Psoas muscle (tissue), 8 donors: ENCODE measurements around the gene QSOX1. TPM values are rescaled to one million over a fixed set of nuclear protein-coding genes. Genes with fewer than 3 reads are reported as not detected.

Experiments used
- ATAC-seq, 4 donors: fragments of 200-7000 bp; cut with Tn5 transposase; one replicate each; pipeline ENCODE4 v1.9.1; 2020; ENCODE audit warnings: moderate library complexity in 3 of 4, mild to moderate bottlenecking in 2 of 4
- DNase-seq, 2 donors: peaks; one replicate each; pipeline ENCODE4 v3.0.0-alpha.2; 2020
- H3K27ac ChIP-seq: fragments of 200-600 bp; one replicate; pipeline ENCODE4 v1.8.0; 2022
- H3K27me3 ChIP-seq, 3 donors: fragments of 200-600 bp in 1 of 3; one replicate each; pipeline versions ENCODE4 v1.6.1 to v1.8.0; 2013 to 2022; ENCODE audit warnings: low read length in 2 of 3, mild to moderate bottlenecking in 2 of 3, moderate library complexity in 1 of 3; ENCODE audit not compliant: insufficient read depth in 3 of 3
- H3K36me3 ChIP-seq, 2 donors: fragments of 200-600 bp in 1 of 2; one replicate each; pipeline versions ENCODE4 v1.6.1 to v1.8.0; 2013 to 2022; ENCODE audit warnings: low read depth in 1 of 2, mild to moderate bottlenecking in 1 of 2, moderate library complexity in 1 of 2; ENCODE audit not compliant: insufficient read depth in 1 of 2
- H3K4me1 ChIP-seq: fragments of 200-600 bp; one replicate; pipeline ENCODE4 v1.8.0; 2022
- H3K4me3 ChIP-seq: fragments of 200-600 bp; one replicate; pipeline ENCODE4 v1.8.0; 2022; ENCODE audit warnings: mild to moderate bottlenecking
- H3K9me3 ChIP-seq: fragments of 200-600 bp; one replicate; pipeline ENCODE4 v1.8.0; 2022
- WGBS, 3 donors: extraction: QIAGEN DNeasy Blood & Tissue Kit; methylation state at CpG; one replicate each; pipeline versions ENCODE4 v1.1.6 to v1.1.7; 2013; 5-methylcytosine and 5-hydroxymethylcytosine counted together
- intact Hi-C, 2 donors: fragments of 100-400 bp; cut with DNase I; formaldehyde crosslinking; loops; one replicate each; pipeline versions ENCODE4 v1.11.0 to v1.14.2; 2022
- polyA plus RNA-seq, 3 donors: library from polyadenylated mRNA; stranded (reverse); fragments of 200-250 nt; gene quantifications; one replicate each; pipeline ENCODE4 v1.2.3, GENCODE V29; 2013
- total RNA-seq, 4 donors: library from RNA; stranded (reverse); fragmentation: NEBNext Ultra II Directional in 2 of 4; extraction: Animal tissue kit (Norgen Biotek cat#: 25700) in 2 of 4; gene quantifications; one replicate each; pipeline versions ENCODE4 v1.2.1 to v1.2.4, GENCODE V29; 2021 to 2023
- TF ChIP-seq, protein P1 (sequence below): fragments of 200-600 bp; IDR thresholded peaks from one replicate; pipeline ENCODE4 v1.8.0; 2022; ENCODE audit warnings: antibody characterized with exemption
- donor health status: healthy with polysubstance abuse.
- donor health status: DM: no; HTN: no; CAD: no; lungs with moderate emphysema.
- donor health status: Bipolar disorder and iron deficiency.
- donor health status: healthy.
- donor health status: DM: yes; HTN: yes; CAD: no.
- donor health status: DM: no; HTN: no; CAD: no.
- donor health status: DM: no; HTN: no; CAD: no.
- donor health status: DM: yes; HTN: yes; CAD: no.

Gene QSOX1
- total and polyA plus RNA-seq, 7 donors: 21.5 to 159 (median 41.3) TPM

DNA sequence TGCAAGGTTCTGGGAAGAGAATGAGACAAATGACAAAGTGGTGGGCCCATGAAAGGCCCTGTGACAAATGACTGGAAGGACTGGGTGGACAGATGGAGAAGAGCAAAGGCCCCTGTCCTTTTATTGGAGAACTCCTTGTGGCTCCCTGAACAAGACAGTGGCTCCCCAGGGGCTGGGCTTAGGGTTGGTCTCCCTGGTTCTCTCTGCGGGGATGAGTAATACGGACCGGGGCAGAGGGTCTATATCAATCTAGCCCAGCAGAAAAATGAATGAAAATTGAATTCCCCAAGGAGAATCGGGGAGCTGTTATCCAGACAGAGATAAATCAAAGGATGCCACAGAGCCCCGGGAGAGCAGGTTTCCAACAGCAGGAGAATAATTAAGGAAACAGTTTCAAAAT lies 70.2 kb downstream of the QSOX1 start:
- ATAC-seq (no peak), DNase-seq (no peak)
- TF ChIP-seq, protein P1, sequence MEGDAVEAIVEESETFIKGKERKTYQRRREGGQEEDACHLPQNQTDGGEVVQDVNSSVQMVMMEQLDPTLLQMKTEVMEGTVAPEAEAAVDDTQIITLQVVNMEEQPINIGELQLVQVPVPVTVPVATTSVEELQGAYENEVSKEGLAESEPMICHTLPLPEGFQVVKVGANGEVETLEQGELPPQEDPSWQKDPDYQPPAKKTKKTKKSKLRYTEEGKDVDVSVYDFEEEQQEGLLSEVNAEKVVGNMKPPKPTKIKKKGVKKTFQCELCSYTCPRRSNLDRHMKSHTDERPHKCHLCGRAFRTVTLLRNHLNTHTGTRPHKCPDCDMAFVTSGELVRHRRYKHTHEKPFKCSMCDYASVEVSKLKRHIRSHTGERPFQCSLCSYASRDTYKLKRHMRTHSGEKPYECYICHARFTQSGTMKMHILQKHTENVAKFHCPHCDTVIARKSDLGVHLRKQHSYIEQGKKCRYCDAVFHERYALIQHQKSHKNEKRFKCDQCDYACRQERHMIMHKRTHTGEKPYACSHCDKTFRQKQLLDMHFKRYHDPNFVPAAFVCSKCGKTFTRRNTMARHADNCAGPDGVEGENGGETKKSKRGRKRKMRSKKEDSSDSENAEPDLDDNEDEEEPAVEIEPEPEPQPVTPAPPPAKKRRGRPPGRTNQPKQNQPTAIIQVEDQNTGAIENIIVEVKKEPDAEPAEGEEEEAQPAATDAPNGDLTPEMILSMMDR: no peak
- H3K4me1 ChIP-seq: peaks cover 6% of the 10 kb centered on the region
- peaks cover 5 to 60% (median 21%) of the 10 kb centered on the region in 3 donors for H3K27me3 ChIP-seq
- H3K27ac ChIP-seq: no peak overlapping the region
- H3K4me3 ChIP-seq: no peak overlapping the region
- intact Hi-C loops: no loop called here
- H3K9me3 ChIP-seq: no peaks in the 10 kb centered on the region
- WGBS, 3 donors: 61 to 69% (median 66%) methylated on average over 5 of the region's 5 CpGs
- H3K36me3 ChIP-seq: no peaks in the 10 kb centered on the region

DNA sequence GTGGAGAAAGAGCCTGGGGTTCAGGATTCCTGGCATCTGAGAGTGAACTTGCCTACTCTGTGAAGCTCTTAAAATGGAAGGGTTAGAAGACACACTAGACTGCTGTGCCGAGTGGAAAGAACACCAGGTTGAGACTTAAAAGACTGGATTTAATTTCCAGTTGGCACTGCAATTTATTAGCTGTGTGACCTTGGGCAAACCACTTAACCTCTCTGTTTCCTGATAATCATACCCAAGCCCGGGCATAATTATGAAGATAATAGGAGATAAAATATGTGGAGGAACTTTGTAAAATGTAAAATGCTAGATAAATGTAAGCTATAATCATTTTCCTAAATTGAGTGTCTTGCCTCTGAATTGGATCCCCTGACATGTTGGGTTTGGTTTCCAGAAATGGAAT lies 70.7 kb downstream of the QSOX1 start:
- TF ChIP-seq, protein P1: no peak
- ATAC-seq (no peak), DNase-seq (no peak)
- Histone ChIP-seq H3K4me3 (no peak overlapping the region), H3K9me3 (no peaks in the 10 kb centered on the region), H3K4me1 (peaks cover 11% of the 10 kb centered on the region), H3K27me3 (peaks cover 5 to 65% (median 21%) of the 10 kb centered on the region in 3 donors), H3K36me3 (no peaks in the 10 kb centered on the region), H3K27ac (no peak overlapping the region)
- intact Hi-C loops: no loop called here
- WGBS, 3 donors: 55 to 70% (median 68%) methylated on average over 2 of the region's 2 CpGs

DNA sequence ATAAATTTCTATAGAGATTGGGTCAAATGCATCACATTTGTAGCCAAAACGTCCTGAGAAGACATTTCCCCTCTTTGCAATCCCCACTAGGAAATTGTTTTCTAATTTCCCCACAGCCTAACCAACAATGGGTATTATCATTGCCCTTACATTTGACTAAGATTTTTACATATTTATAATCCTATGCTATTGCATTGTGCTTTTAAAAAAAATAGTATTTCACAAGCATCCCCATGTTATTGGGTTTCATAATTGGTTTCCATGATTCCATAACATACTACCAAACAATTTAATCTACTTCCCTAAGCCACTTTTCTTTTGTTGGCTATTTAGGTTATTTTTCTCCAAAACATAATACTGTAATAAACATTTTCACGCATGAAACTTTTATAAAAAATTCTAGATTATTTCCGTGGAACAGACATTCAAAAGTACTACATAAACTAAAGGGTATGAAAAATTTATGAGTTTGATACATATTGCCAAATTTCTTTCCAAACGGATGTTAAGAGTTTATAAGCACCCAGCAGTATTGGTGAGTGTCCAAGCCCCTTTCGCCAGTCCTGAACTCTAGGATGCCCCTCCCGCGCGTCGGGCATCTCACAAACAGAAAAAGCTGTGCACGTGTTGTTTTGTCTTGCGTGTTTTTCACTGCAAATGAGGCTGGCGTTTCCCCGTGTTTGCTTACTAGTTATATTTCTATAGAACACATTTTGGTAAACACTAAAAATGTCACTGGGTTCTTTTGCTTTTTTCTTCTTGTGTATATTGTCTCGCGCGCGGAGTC lies 73.4 kb downstream of the QSOX1 start:
- no peaks in the 10 kb centered on the region for H3K36me3 ChIP-seq
- peaks cover 5 to 92% (median 40%) of the 10 kb centered on the region in 3 donors for H3K27me3 ChIP-seq
- DNase-seq: no peak
- 22 to 24% (median 24%) methylated on average over 17 of the region's 17 CpGs for WGBS, 3 donors
- H3K4me1 ChIP-seq: peaks cover 25% of the 10 kb centered on the region
- intact Hi-C loops: no loop called here
- no peak overlapping the region for H3K27ac ChIP-seq
- no peak overlapping the region for H3K4me3 ChIP-seq
- no peak for ATAC-seq
- TF ChIP-seq, protein P1: no peak
- no peaks in the 10 kb centered on the region for H3K9me3 ChIP-seq

DNA sequence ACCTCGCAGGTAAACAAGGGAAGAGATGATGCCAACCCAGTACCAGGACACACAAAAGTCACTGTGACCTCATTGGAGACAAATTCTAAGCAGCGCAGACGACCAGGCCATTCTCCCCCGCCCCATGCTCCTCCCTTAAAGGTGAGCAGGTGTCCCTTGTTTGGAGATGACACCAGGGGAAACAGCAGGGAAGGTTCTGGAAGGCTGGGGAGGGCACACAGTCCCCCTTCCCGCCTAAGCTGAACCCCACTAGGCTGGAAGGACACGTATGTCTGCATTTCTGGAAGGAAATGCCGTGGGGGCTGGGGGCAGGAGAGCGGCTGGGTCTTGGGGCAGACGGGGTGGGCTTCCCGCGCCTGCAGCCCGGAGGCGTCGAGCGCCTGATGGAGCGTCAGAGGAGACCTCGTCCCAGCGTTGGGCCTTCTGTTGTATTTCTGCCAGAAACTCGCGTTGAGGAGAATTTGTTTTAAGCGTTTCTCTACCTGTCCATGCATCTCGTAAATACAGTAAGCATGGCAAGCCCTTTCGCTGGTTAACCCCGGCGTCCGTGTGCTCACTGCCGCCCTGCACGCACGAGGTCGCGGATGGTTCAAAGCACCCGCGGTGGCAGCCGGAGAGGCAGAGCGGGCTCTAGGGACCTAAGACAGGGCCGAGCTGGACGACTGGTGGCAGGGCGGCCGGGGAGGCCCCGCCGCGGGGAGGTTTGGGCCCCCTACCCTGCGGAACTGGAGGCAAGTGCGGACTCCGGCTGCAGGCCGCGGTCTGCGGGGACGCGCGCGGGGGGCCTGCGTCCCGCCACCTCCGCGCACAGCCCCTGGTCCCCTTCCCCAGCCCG lies 74.2 kb downstream of the QSOX1 start:
- intact Hi-C loops: no loop called here
- Histone ChIP-seq H3K4me3 (peak overlapping the region; percentile 76), H3K4me1 (peaks cover 25% of the 10 kb centered on the region), H3K27me3 (peaks cover 5 to 98% (median 48%) of the 10 kb centered on the region in 3 donors), H3K27ac (no peak overlapping the region), H3K36me3 (no peaks in the 10 kb centered on the region), H3K9me3 (no peaks in the 10 kb centered on the region)
- ATAC-seq (peak in 3 of 4 donors; percentile 3 to 10 (median 7)), DNase-seq (no peak)
- TF ChIP-seq, protein P1: no peak
- WGBS, 3 donors: 3 to 5% (median 4%) methylated on average over 53 to 57 of the region's 57 CpGs
